OCI-LY1 (cell line): Measurements from ENCODE around the gene PPP1R2B.

Experiments
- H2AFZ ChIP-seq: fragments of 200-600 bp; sonication (generic), shearing (Covaris generic); 2 replicates; pipeline ENCODE4 v1.6.0; 2014; ENCODE audit warnings: antibody characterized with exemption, mild to moderate bottlenecking, low read length
- H3F3A ChIP-seq: fragments of 200-600 bp; sonication (generic), shearing (Covaris generic); 2 replicates; pipeline ENCODE4 v1.6.0; 2014; ENCODE audit warnings: mild to moderate bottlenecking, antibody characterized with exemption, low read length, moderate library complexity; ENCODE audit not compliant: insufficient read depth
- H3K27ac ChIP-seq: fragments of 200-600 bp; sonication (generic); 2 replicates; pipeline ENCODE4 v1.5.1; 2014; ENCODE audit warnings: low read length, mixed run types, mild to moderate bottlenecking, low read depth; ENCODE audit not compliant: poor library complexity, severe bottlenecking
- H3K27me3 ChIP-seq: fragments of 200-600 bp; sonication (generic); 2 replicates; pipeline ENCODE4 v1.6.0; 2014; ENCODE audit warnings: antibody characterized with exemption, mild to moderate bottlenecking, low read length, moderate library complexity; ENCODE audit not compliant: insufficient read depth
- H3K36me3 ChIP-seq: fragments of 200-600 bp; sonication (generic); 2 replicates; pipeline ENCODE4 v1.6.1; 2014; ENCODE audit warnings: mild to moderate bottlenecking, antibody characterized with exemption, low read length, moderate library complexity, mixed read lengths; ENCODE audit not compliant: insufficient read depth
- H3K4me1 ChIP-seq: fragments of 200-600 bp; sonication (generic); 2 replicates; pipeline ENCODE4 v1.5.1; 2014; ENCODE audit warnings: mild to moderate bottlenecking, low read length, moderate library complexity; ENCODE audit not compliant: insufficient read depth, severe bottlenecking
- H3K4me2 ChIP-seq: fragments of 200-600 bp; sonication (generic), shearing (Covaris generic); 2 replicates; pipeline ENCODE4 v1.6.1; 2014; ENCODE audit warnings: low read length
- H3K4me3 ChIP-seq: fragments of 200-600 bp; sonication (generic); 2 replicates; pipeline ENCODE4 v1.5.1; 2014; ENCODE audit warnings: low read length, low read depth, mild to moderate bottlenecking, mixed read lengths; ENCODE audit not compliant: poor library complexity, severe bottlenecking
- H3K79me2 ChIP-seq: fragments of 200-600 bp; shearing (Covaris generic); 2 replicates; pipeline ENCODE4 v1.6.1; 2016; ENCODE audit warnings: mixed run types, low read length, mixed read lengths; ENCODE audit not compliant: insufficient read depth
- H3K9ac ChIP-seq: fragments of 200-600 bp; sonication (generic), shearing (Covaris generic); 2 replicates; pipeline ENCODE4 v1.6.1; 2014; ENCODE audit warnings: mild to moderate bottlenecking, low read length, mixed read lengths
- H3K9me2 ChIP-seq: fragments of 200-600 bp; sonication (generic), shearing (Covaris generic); 2 replicates; pipeline ENCODE4 v1.6.1; 2014; ENCODE audit warnings: low read depth, mild to moderate bottlenecking, low read length, mixed read lengths
- H3K9me3 ChIP-seq: fragments of 200-600 bp; shearing (Covaris generic); 2 replicates; pipeline ENCODE4 v1.6.1; 2014; ENCODE audit warnings: low read length, mixed read lengths
- H4K20me1 ChIP-seq: fragments of 200-600 bp; sonication (generic), shearing (Covaris generic); 2 replicates; pipeline ENCODE4 v1.6.0; 2016; ENCODE audit warnings: mild to moderate bottlenecking, low read length; ENCODE audit not compliant: insufficient read depth
- CTCF ChIP-seq: fragments of 200-600 bp; sonication (generic), shearing (Covaris generic); IDR thresholded peaks from 2 replicates; pipeline ENCODE4 v1.5.1; 2017; ENCODE audit warnings: mild to moderate bottlenecking, antibody characterized with exemption, low read length, moderate library complexity, mixed read lengths
- EZH2 ChIP-seq: fragments of 200-600 bp; sonication (generic), shearing (Covaris generic); IDR thresholded peaks from 2 replicates; pipeline ENCODE4 v1.8.0; 2017; ENCODE audit warnings: borderline replicate concordance, mixed run types, mild to moderate bottlenecking, antibody characterized with exemption, low read length, moderate library complexity, mixed read lengths

The PPP1R2B gene

GRCh38 chr5:156834916-156835315, 15.2 kb upstream of the PPP1R2B start:
- Histone ChIP-seq H3K9ac (no peak overlapping the region), H3K79me2 (no peaks in the 10 kb centered on the region), H3K4me1 (no peaks in the 10 kb centered on the region), H2AFZ (no peak overlapping the region), H3F3A (no peaks in the 10 kb centered on the region), H3K9me3 (no peaks in the 10 kb centered on the region), H3K36me3 (no peaks in the 10 kb centered on the region), H3K4me2 (no peak overlapping the region), H4K20me1 (no peaks in the 10 kb centered on the region), H3K27me3 (no peaks in the 10 kb centered on the region), H3K4me3 (no peak overlapping the region), H3K27ac (no peak overlapping the region), H3K9me2 (no peaks in the 10 kb centered on the region)
- no peak for TF ChIP-seq EZH2
- TF ChIP-seq CTCF, result no peak

GRCh38 chr5:156835905-156836304, 14.2 kb upstream of the PPP1R2B start:
- Histone ChIP-seq H3K36me3 (no peaks in the 10 kb centered on the region), H3K9me2 (no peaks in the 10 kb centered on the region), H3K9ac (no peak overlapping the region), H3K27ac (no peak overlapping the region), H2AFZ (no peak overlapping the region), H3K4me3 (no peak overlapping the region), H3K27me3 (no peaks in the 10 kb centered on the region), H3K4me1 (no peaks in the 10 kb centered on the region), H3K4me2 (no peak overlapping the region), H3K79me2 (no peaks in the 10 kb centered on the region), H4K20me1 (no peaks in the 10 kb centered on the region), H3K9me3 (no peaks in the 10 kb centered on the region), H3F3A (no peaks in the 10 kb centered on the region)
- TF ChIP-seq EZH2 (no peak), CTCF (peak; percentile 17; the same call in 1 of the 2 replicates)

- H3K27me3 ChIP-seq, result no peaks in the 10 kb centered on the region
- no peaks in the 10 kb centered on the region for H3K36me3 ChIP-seq
- no peak overlapping the region for H2AFZ ChIP-seq
- H3K9ac ChIP-seq, result no peak overlapping the region
- H3K79me2 ChIP-seq, result no peaks in the 10 kb centered on the region
- TF ChIP-seq EZH2 (no peak), CTCF (no peak)
- H3K4me1 ChIP-seq, result no peaks in the 10 kb centered on the region
- H3K4me3 ChIP-seq, result no peak overlapping the region
- H4K20me1 ChIP-seq, result no peaks in the 10 kb centered on the region
- H3K9me2 ChIP-seq, result no peaks in the 10 kb centered on the region
- no peaks in the 10 kb centered on the region for H3F3A ChIP-seq
- H3K4me2 ChIP-seq, result no peak overlapping the region
- H3K9me3 ChIP-seq, result no peaks in the 10 kb centered on the region
- no peak overlapping the region for H3K27ac ChIP-seq
These were observed 13.2 kb upstream of the PPP1R2B start for GRCh38 chr5:156836846-156837245.
